ENCODE measurements around the gene COA3.
A peak's percentile ranks its signal among the peaks of the same experiment; 100 is the strongest.

COA3 gene

GRCh38 chr17:42797067-42798007 lies 1.2 kb downstream of the COA3 start:
- no peak overlapping the region for H3K27ac Mint-ChIP-seq
- H3K36me3 Mint-ChIP-seq (ENCODE audit: low read depth): peaks cover 5% of the 10 kb centered on the region
- peak overlapping the region; percentile 91 for H3K4me3 Mint-ChIP-seq
- H3K9me3 Mint-ChIP-seq: no peaks in the 10 kb centered on the region
- H3K4me1 Mint-ChIP-seq (ENCODE audit: low read depth): peaks cover 17% of the 10 kb centered on the region
- H3K27me3 Mint-ChIP-seq (ENCODE audit: low read depth): peaks cover 16% of the 10 kb centered on the region

GRCh38 chr17:42796066-42796758 lies 2.3 kb downstream of the COA3 start:
- H3K27me3 Mint-ChIP-seq (ENCODE audit: low read depth): peaks cover 11% of the 10 kb centered on the region
- H3K36me3 Mint-ChIP-seq (ENCODE audit: low read depth): peaks cover 5% of the 10 kb centered on the region
- no peaks in the 10 kb centered on the region for H3K9me3 Mint-ChIP-seq
- H3K27ac Mint-ChIP-seq: no peak overlapping the region
- peaks cover 17% of the 10 kb centered on the region for H3K4me1 Mint-ChIP-seq (ENCODE audit: low read depth)
- peak overlapping the region; percentile 43 for H3K4me3 Mint-ChIP-seq

DNA sequence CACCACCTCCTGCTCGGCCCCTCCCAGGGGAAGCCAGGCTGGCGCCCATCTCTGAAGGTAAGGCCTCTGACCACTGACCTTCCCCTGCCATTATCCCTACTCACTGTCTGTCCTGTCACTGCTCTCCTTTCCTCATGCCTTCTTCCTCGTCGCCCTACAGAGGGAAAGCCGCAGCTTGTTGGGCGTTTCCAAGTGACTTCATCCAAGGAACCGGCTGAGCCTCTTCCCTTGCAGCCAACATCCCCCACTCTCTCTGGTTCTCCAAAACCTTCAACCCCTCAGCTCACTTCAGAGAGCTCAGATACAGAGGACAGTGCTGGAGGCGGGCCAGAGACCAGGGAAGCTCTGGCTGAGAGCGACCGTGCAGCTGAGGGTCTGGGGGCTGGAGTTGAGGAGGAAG lies 3.0 kb downstream of the COA3 start:
- no peaks in the 10 kb centered on the region for H3K9me3 Mint-ChIP-seq

DNA sequence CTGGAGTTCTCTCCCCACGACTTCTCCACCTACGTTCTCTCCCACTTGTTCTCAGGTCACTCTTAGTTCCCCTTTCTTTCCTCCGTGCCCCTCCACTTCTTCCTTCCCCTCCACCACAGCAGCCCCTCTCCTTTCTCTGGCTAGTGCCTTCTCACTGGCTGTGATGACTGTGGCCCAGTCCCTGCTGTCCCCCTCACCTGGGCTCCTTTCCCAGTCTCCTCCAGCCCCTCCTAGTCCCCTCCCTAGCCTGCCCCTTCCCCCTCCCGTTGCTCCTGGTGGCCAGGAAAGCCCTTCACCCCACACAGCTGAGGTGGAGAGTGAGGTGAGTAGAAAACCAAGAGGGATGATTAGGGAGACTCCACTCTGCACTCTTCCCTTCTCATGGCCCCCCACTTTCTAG lies 3.4 kb downstream of the COA3 start:
- Mint-ChIP-seq H3K4me1 (ENCODE audit: low read depth) (peaks cover 17% of the 10 kb centered on the region), H3K27ac (no peak overlapping the region), H3K4me3 (no peak overlapping the region), H3K36me3 (ENCODE audit: low read depth) (peaks cover 5% of the 10 kb centered on the region), H3K27me3 (ENCODE audit: low read depth) (peaks cover 8% of the 10 kb centered on the region), H3K9me3 (no peaks in the 10 kb centered on the region)

More for the DNA sequence above, 3.0 kb downstream of the COA3 start:
- peaks cover 17% of the 10 kb centered on the region for H3K4me1 Mint-ChIP-seq (ENCODE audit: low read depth)
- peak overlapping the region; percentile 43 for H3K4me3 Mint-ChIP-seq
- H3K27ac Mint-ChIP-seq: no peak overlapping the region
- peaks cover 8% of the 10 kb centered on the region for H3K27me3 Mint-ChIP-seq (ENCODE audit: low read depth)
- peaks cover 5% of the 10 kb centered on the region for H3K36me3 Mint-ChIP-seq (ENCODE audit: low read depth)

DNA sequence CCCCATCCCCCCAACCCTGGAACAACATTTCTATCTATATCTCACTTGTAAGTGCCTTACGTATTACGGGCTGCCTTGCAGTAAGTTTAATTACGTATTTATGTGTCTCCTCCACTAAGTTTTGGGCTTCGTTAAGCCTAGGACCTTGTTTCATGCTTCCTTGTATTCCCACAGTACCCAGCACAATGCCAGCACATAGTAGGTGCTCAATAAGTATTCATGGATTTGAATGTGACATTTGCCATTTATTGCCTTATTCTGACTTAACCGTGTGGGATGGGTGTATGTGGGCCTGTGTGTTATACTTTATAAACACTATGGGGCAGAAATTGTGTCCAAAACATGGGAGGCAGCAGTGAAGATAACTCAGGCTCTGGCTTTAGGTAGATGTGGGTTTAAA lies 6.0 kb downstream of the COA3 start:
- H3K27me3 Mint-ChIP-seq (ENCODE audit: low read depth): peaks cover 22% of the 10 kb centered on the region
- H3K36me3 Mint-ChIP-seq (ENCODE audit: low read depth): peaks cover 5% of the 10 kb centered on the region
- H3K9me3 Mint-ChIP-seq: no peaks in the 10 kb centered on the region
- H3K4me1 Mint-ChIP-seq (ENCODE audit: low read depth): peaks cover 8% of the 10 kb centered on the region
- no peak overlapping the region for H3K27ac Mint-ChIP-seq
- H3K4me3 Mint-ChIP-seq: no peak overlapping the region

DNA sequence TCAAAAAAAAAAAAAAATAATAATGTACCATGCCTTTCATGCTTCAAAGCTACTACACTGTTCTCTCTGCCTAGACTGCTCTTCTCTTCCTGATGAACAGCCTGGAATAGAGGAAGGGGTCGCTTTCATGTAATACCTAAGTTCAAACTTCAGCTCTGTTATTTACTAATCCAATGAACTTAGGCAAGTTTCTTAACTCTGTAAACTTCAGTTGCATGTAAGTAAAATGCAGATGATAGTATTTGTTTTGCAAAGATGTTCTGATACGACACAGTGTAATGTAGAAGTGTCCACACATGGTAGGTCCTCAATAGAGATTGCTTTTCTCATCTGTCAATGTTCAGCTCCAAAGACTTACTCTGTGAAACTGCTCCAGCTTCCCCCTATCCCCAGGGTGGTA lies 6.6 kb downstream of the COA3 start:
- Mint-ChIP-seq H3K4me1 (ENCODE audit: low read depth) (peaks cover 3% of the 10 kb centered on the region), H3K27ac (no peak overlapping the region), H3K9me3 (no peaks in the 10 kb centered on the region), H3K4me3 (no peak overlapping the region), H3K27me3 (ENCODE audit: low read depth) (peaks cover 27% of the 10 kb centered on the region), H3K36me3 (ENCODE audit: low read depth) (peaks cover 5% of the 10 kb centered on the region)

DNA sequence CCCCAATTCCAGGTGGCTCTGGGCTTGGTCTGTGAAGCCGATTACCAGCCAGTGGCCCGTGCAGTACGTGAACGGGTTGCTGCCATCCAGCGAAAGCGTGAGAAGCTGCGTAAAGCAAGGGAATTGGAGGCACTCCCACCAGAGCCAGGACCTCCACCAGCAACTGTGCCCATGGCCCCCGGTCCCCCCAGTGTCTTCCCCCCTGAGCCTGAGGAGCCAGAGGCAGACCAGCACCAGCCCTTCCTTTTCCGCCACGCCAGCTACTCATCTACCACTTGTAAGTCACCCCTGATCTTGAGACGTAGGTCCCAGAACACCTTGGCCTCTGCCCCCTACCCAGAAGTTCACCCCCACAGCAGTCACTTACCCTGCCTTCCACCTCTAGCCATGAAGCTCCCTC lies 11.2 kb downstream of the COA3 start:
- H3K27me3 Mint-ChIP-seq (ENCODE audit: low read depth): peaks cover 72% of the 10 kb centered on the region
- no peaks in the 10 kb centered on the region for H3K9me3 Mint-ChIP-seq
- peaks cover 4% of the 10 kb centered on the region for H3K36me3 Mint-ChIP-seq (ENCODE audit: low read depth)
- no peak overlapping the region for H3K4me3 Mint-ChIP-seq
- H3K27ac Mint-ChIP-seq: no peak overlapping the region
- peaks cover 12% of the 10 kb centered on the region for H3K4me1 Mint-ChIP-seq (ENCODE audit: low read depth)

DNA sequence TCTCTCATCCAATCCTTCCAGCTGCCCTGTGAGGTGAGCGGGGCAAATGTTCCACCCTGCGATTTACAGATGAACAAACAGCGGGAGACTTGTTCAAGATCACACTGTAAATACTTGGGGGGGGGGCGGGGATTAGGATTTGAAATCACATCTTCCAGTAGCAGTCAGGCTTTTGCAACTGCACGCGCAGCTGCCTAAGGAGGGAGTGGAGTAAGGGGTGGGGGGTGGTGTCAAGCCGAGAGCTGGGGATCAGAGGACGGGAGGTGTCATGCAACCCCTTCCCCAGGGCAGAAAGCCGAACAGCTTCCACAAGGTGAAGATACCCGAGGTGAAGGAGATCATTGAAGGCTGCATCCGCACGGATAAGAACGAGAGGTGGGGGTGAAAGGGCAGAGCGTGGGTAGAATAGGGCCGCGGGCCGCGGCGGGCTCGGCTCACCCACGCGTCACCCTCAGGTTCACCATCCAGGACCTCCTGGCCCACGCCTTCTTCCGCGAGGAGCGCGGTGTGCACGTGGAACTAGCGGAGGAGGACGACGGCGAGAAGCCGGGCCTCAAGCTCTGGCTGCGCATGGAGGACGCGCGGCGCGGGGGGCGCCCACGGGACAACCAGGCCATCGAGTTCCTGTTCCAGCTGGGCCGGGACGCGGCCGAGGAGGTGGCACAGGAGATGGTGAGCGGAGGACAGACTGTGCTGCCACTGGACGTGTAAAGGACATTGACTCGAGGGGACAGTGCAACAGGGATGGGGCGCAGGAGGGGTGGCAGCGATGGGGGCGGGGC lies 13.5 kb downstream of the COA3 start:
- no peaks in the 10 kb centered on the region for H3K9me3 Mint-ChIP-seq
- peaks cover 12% of the 10 kb centered on the region for H3K4me1 Mint-ChIP-seq (ENCODE audit: low read depth)
- no peak overlapping the region for H3K27ac Mint-ChIP-seq
- H3K36me3 Mint-ChIP-seq (ENCODE audit: low read depth): peaks cover 4% of the 10 kb centered on the region
- H3K27me3 Mint-ChIP-seq (ENCODE audit: low read depth): peaks cover 82% of the 10 kb centered on the region
- no peak overlapping the region for H3K4me3 Mint-ChIP-seq

- H3K27me3 Mint-ChIP-seq (ENCODE audit: low read depth): peaks cover 85% of the 10 kb centered on the region
- no peaks in the 10 kb centered on the region for H3K9me3 Mint-ChIP-seq
- peaks cover 12% of the 10 kb centered on the region for H3K4me1 Mint-ChIP-seq (ENCODE audit: low read depth)
- H3K4me3 Mint-ChIP-seq: no peak overlapping the region
- no peak overlapping the region for H3K27ac Mint-ChIP-seq
- peaks cover 9% of the 10 kb centered on the region for H3K36me3 Mint-ChIP-seq (ENCODE audit: low read depth)
Measured at GRCh38 chr17:42784409-42784808, 14.1 kb downstream of the COA3 start.

- Mint-ChIP-seq H3K9me3 (no peaks in the 10 kb centered on the region), H3K27ac (peak overlapping the region; percentile 50), H3K27me3 (ENCODE audit: low read depth) (peaks cover 84% of the 10 kb centered on the region), H3K36me3 (ENCODE audit: low read depth) (peaks cover 15% of the 10 kb centered on the region), H3K4me3 (no peak overlapping the region), H3K4me1 (ENCODE audit: low read depth) (peaks cover 12% of the 10 kb centered on the region)
Measured at GRCh38 chr17:42783791-42784138, 14.7 kb downstream of the COA3 start.

DNA sequence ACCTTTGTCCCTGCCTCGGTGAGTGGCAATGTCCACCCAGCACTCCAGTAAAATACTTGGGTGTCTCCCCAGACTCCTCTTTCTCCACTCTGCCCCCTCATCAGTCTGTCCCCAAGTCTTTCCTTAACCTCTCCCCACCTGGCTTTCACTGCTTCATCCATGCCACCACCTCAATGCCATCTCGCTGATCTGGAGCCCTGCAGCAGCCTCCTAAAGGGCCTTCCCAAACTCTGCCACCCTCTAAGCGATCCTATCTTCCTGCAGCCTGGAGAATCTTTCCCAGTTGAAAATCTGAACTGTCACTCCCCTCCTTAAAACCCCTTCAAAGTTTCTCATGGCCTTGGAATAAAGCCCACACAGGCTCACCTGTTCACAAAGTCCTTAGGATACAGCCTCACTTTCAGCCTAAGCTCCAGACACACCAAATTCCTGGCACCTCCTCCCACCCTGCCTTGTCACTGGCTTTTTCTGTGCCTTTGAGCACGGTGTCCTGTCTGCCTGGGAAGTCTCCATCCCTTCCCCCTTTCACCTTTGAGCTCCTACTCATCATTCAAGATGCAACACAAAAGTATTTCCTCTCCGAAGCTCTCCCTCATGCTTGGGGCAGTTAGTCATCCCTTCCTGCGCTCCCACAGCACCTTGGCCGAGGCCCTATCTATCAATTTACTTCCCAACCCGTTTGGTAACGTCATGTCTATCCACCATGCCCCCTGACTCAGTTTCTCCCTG lies 15.3 kb downstream of the COA3 start:
- Mint-ChIP-seq H3K4me3 (no peak overlapping the region), H3K9me3 (no peaks in the 10 kb centered on the region), H3K27ac (peak overlapping the region; percentile 50), H3K36me3 (ENCODE audit: low read depth) (peaks cover 20% of the 10 kb centered on the region), H3K27me3 (ENCODE audit: low read depth) (peaks cover 80% of the 10 kb centered on the region), H3K4me1 (ENCODE audit: low read depth) (peaks cover 12% of the 10 kb centered on the region)

- peaks cover 12% of the 10 kb centered on the region for H3K4me1 Mint-ChIP-seq (ENCODE audit: low read depth)
- H3K27ac Mint-ChIP-seq: no peak overlapping the region
- H3K27me3 Mint-ChIP-seq (ENCODE audit: low read depth): peaks cover 72% of the 10 kb centered on the region
- peaks cover 25% of the 10 kb centered on the region for H3K36me3 Mint-ChIP-seq (ENCODE audit: low read depth)
- H3K9me3 Mint-ChIP-seq: no peaks in the 10 kb centered on the region
- no peak overlapping the region for H3K4me3 Mint-ChIP-seq
Measured at GRCh38 chr17:42782166-42783061, 16.1 kb downstream of the COA3 start.

GRCh38 chr17:42781639-42782165 lies 16.8 kb downstream of the COA3 start:
- no peaks in the 10 kb centered on the region for H3K9me3 Mint-ChIP-seq
- no peak overlapping the region for H3K27ac Mint-ChIP-seq
- H3K4me1 Mint-ChIP-seq (ENCODE audit: low read depth): peaks cover 12% of the 10 kb centered on the region
- peaks cover 28% of the 10 kb centered on the region for H3K36me3 Mint-ChIP-seq (ENCODE audit: low read depth)
- H3K4me3 Mint-ChIP-seq: no peak overlapping the region
- peaks cover 66% of the 10 kb centered on the region for H3K27me3 Mint-ChIP-seq (ENCODE audit: low read depth)

All from T-helper 1 cell treated with Interleukin-12 subunit alpha and Interleukin-12 subunit beta and Interleukin-4 antibody, amounts not matched to agents 30 μg/mL and 1 μg/mL, for 36 hours (primary cell).